HG03066 (cell line): ENCODE results near the gene XKR7.

Source experiments
- ATAC-seq: cut with Tn5 transposase; IDR thresholded peaks from one replicate; pipeline ENCODE4 v1.9.1; 2021; ENCODE audit warnings: low read depth; ENCODE audit not compliant: unreplicated experiment

The XKR7 gene

DNA sequence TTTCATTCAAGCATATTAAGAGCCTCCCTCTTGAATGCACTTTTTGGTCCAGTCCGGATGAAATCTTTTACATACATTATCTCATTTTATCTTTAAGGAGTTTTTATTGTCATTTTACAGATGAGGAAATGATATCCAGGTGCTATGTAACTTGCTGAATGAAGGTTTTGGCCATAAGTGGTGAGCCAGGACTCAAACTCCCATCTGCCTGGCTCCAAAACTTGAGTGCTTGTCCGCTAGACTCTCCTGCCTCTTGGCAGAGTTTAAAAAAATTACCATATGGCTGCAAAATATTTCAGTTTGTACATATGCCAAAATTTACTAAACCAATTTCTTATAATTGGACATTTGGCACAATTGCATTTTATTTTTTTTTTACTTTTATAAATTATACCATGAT lies 28.3 kb upstream of the XKR7 start:
- ATAC-seq, result no peak

DNA sequence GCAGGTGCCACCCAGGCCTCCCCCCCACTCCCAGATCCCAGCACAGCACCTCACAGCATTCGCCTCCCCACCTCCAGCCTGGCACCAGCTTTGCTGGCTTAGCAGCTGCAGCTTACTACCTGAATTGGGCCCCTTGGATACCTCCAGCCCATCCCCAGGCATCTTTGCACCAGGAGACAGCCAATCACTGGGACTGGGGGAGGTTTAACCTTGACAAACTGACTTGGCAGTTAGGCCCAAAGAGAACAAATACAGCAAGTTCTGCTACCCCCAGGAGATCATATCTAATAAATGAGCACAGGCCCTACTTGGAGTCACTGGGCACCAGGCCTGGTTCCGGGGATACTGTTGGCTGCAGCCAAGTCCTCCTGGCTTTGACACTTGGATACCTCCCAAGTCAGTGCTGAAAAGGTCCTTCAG lies 24.9 kb upstream of the XKR7 start:
- ATAC-seq, result no peak

DNA sequence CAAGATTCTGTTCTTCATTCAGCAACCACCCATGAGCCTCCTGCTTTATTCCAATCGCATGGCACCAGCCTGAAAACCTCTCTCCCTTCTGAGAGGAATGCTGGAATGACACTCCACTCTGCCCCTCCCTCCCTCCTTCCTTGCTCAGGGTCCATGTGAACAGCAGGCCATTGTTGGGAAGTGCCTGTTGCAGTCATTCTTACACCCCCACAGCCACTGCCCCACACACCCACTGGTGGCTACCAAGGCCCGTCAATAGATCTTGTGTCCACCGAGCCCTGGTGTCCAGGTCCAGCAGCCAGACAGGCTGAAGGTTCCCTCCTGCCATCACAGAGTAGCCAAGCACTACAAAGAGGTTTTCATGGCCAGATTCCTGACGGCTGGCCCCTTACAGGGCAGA lies 22.6 kb upstream of the XKR7 start:
- ATAC-seq, result no peak

DNA sequence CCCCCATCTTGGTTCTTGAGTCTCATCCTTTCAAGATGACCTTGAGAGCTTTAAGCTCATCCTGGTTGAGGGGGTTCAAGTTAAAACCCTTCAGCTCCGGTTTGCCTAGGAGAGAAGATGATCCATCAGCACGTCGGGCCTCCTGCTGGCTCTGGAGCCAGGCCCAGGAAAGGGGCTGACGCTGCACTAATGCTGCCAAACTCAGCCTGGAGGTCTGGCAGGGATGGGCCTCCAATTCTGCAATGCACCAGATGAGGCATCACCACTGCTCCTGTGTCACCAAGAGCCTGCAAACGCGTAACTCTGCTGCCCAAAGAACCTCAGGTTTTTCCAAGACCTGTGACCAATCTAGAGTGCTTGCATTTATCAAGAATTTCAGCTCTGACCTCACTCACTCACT lies 22.2 kb upstream of the XKR7 start:
- no peak for ATAC-seq

DNA sequence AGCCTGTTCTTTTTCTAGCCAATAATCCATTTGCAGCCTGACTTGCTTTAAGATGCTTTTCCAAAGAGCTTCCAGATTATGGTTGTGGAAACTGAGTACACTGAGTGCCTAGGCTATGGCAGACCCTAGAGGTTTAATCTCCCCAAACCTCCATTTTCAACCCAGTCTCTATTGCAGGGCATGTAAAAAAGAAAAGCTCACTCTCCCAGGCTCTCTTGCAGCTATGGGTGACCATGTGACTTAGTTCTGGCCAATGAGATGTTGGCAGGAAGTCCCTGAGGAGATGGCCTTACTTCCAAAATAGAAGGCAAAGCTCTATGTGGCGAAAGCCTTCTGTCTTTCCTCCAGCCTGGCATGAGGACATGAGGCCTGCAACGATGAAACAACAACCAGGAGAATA lies 19.9 kb upstream of the XKR7 start:
- no peak for ATAC-seq

DNA sequence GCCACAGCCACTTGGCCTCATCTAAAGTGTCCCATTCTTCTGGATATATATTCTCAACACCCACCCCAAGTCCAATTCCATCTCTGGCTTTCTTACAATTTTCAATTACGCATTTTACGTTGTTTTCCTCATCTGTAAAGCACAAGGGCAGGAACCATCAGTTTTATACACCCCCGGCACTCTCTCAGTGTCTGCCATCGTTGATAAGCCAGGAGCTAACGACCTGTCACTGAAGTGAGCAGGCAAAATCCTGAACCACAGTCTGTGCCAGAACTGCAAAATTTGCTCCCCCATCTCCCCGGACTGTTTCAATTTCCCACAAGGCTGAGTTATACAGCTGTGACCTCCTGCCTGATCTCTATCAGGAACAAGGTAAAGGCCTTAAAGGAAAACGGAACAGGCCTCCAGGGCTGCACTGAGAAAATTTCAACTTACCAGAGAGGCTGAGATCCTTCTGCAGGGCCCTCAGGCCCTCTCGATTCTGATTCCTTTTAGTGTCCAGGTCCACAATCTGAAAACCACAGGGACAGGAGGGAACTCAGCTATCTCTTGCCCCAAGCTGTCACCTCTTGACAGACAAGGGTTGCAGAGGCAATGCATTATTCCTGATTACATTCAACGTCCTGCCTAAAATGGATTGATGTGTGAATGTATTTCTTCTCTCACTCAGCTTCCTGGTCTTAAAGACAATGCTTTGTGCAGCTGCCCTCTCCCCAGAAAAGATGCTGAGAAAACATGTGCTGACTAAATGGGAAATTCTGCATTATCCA lies 17.9 kb upstream of the XKR7 start:
- ATAC-seq, result no peak

DNA sequence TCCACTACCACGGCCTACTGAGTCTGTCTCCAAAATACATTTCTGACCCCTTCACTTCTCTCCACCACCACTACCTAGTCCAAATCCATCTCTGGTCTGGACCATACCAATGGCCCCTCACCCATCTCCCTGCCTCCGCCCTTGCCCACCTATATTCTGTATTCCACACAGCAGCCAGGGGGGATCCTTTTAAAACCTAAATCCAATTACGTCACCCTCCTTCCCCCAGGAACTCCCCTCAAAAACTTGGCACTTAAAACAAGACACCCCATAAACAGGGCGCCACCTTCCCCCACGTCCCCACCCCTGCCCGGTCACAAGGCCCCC lies 16.8 kb upstream of the XKR7 start:
- ATAC-seq, result no peak

DNA sequence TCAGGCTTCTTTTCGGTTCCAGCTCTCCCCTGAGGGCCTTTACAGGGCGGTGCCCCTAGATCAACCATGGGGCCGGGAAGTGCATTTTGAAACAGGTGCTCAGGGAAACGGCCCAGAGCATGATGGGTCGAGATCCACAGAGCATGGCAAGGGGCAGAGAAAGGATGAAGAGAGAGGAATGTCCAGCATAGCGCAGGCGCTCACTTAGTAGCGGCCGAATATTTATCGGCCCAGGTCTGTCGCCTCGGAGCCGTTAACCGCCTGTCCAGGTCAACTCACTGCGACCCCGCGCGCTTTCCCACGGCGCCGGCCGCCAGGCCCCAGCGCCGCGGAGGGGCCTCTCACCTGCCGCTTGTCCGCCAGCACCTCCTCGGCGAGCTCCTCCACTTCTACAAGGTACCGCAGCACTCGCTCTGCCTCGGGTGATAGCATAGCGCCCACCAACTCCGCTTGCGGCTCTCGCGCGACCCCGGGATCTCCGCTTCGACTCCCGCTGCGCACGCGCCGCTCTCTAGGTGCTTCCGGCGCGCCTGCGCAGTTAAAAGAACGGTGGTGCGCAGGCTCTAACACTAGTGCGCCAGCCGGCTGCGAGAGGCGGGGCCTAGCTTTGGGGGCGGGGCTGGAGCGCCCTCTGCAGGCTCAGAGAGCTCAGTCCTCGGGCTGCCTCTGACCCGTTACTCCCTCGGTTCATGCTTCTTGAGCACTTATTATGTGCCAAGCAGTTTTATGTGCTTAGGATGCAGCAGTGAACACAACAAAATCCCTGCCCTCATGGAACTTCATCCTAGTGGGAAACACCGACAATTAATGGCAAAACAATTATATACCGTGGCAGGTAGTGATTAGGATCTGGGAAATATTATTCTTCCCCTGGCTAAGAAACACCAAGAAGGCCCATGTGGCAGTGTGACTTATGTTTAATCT lies 16.2 kb upstream of the XKR7 start, which contains the start of gene PDRG1:
PDRG1 (minus strand) TSS at position 517 of the 924 bp plus-strand sequence; CDS start at position 432, 85 bp downstream.
- peak; percentile 89 for ATAC-seq

DNA sequence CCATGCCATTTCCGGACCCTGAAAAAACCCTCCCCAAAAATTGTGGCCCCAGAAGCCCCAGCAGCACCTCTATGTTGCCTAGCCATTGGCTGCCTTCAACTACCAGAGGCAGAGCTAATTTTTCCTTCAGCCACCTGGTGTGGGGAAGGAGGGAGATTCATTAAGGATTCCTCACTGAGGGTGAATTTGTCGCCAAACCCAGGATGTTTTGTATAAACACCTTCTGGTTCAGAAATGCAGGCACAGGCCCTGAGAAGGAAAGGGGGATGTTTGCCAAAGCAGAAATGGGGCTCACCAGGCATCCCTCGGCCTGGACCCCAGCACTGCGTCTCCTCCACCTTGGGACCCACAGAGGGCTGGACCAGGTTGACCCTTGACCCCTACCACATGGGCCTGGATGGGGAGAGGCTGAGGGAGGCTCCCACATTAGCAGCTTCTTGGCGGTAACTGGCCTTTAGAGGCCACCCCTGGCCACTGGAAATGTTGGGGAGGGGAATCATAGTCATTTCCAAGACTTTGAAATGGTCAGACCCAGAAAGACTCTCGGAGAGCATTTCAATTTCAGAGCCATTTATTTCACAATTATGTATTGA lies 14.3 kb upstream of the XKR7 start:
- no peak for ATAC-seq

DNA sequence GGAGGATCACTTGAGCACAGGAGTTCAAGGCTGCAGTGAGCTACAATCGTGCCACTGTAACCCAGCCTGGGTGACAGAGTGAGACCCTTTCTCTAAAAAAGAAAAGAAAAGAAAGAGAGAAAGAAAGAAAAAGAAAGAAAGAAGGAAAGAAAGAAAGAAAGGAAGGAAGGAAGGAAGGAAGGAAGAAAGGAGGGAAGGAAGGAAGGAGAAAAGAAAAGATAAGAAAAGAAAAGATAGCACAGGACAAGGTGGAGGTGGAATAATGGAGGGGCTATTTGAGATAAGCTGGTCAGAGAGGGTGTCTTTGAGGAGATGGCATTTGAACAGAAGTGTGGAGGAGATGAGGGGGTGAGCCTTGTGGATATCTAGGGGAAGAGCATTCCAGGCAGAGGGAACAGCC lies 13.5 kb upstream of the XKR7 start:
- no peak for ATAC-seq

DNA sequence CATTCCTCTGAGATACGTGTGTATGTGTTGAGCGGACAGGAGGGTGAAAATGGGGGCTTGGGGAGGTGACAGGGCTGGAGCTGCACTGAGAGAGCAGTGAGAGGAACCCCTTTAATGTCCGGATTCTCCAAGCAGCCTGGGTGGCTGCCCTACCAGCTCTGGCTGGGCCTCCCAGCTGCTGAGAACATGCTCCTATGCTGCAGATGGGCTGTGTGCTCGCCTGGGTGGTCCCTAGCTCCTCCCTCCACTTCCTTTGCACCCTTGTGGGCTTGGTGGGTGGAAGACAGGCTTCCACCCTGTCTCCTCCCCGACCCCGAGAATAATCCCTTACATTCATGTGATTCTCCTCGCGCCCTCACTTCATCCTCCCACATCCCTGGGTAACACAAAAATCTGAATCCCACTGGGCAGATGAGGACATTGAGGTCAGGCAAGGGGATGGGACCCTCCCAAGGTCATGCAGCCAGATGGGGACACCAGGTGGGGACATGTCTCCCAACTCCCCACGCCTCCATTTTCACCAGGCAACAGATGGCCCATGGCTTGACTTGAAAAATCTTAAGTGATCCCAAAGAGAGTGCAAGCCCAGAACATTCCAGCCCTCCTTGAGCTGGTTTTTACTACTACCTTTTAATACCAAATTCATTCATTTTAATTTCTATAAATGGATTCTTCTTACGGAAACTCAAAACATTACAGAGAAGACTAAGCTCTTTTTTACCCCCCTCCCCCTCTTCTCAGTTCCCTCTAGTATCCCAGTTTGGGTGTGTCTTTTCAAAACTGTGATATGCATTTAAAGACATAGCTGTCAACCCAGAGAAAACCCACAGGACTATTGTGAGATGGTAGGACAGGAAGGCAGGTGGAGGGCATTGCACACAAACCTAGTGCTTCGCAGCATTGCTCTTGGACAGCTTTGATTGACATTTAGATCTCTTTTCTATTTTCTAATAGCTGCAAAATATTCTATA lies 11.1 kb upstream of the XKR7 start:
- no peak for ATAC-seq

DNA sequence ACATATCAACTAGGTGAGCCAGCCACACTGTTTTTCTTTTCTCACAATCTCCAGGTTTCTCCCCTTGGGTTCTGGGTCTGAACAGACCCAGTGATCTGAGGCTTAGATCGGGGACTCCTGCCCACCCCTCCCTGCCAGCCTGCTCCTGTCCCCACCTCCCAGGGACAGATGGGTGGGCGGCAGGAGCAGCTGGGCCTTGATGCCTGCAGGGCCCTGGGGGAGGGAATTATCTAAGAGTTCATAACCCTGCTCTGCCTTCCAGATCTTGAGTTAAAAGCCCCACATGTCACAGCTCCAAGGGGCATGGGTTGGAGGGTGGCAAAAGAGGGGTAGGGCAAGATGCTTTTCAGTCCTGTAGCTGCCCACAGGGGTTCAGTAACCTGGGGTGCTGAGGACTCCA lies 5.2 kb upstream of the XKR7 start:
- ATAC-seq, result no peak

DNA sequence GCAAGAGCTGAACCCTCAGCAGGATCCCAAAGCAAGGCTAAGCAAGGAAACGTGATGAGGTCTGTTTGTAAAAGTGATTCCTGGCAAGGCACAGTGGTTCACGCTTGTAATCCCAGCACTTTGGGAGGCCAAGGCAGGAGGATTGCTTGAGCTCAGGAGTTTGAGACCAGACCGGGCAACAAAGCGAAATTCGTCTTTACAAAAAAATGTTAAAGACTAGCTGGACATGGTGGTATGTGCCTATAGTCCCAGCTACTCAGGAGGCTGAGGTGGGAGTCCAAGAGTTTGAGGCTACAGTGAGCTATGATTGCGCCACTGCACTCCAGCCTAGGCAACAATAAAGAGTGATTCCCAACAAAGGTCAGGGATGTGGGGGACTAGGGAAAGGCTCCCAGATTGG lies 4.1 kb upstream of the XKR7 start:
- ATAC-seq, result no peak

DNA sequence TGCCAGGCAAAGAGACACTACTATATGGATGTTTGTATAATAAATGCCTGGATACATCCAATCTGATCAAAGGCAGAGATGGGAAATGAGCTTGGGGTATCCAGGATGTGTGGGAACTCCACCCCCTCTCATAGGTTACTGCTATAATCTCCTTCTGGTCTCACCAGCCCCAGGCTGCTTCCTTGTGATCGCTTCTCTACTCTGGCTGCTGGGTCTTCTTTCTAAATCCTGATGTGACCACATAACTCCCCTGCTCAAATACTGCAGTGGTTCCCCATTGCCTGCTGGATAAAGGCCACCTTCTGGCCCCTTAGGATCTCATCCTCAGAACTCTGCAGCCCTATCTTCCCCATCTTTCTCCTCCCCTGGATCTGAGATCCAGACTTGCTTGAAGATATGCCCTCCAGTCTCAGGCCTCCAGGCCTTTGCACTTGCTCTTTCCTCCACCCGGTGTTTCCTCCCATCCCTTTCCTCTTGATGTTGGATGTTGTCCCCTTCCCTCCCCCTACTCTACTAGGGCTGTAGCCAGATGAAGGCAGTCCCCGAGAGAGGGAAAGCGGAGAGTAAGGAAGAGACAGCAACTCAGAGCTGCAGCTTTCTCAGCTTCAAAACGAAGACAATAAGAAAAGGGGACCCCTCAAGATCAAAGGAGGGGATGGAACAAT lies 828 bp upstream of the XKR7 start:
- ATAC-seq, result no peak

DNA sequence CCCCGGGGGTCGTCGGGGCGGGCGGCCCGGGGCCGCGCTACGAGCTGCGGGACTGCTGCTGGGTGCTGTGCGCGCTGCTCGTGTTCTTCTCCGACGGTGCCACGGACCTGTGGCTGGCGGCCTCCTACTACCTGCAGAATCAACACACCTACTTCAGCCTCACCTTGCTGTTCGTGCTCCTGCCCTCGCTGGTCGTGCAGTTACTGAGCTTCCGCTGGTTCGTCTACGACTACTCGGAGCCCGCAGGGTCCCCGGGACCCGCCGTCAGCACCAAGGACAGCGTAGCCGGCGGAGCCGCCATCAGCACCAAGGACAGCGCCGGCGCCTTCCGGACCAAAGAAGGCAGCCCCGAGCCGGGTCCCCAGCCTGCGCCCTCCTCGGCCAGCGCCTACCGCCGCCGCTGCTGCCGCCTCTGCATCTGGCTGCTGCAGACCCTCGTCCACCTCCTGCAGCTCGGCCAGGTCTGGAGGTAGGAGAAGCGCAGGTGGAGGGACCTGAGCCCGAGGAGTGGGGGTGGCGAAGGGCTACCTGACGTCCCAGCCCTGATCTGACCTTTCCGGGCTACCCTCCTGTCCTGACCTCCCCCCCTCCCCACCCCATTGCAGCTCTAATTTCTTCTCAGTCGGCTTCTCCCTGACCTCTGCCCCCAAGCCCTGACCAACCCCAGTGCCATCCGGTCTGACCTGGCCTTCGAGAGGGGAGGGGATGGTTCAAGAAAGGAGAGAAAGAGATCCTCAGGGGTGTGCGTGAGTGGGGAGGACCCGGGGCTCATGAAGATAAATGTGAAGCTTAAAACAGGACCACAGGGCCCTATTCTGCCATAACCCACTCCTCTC lies 558 bp downstream of the XKR7 start:
- ATAC-seq, result no peak

DNA sequence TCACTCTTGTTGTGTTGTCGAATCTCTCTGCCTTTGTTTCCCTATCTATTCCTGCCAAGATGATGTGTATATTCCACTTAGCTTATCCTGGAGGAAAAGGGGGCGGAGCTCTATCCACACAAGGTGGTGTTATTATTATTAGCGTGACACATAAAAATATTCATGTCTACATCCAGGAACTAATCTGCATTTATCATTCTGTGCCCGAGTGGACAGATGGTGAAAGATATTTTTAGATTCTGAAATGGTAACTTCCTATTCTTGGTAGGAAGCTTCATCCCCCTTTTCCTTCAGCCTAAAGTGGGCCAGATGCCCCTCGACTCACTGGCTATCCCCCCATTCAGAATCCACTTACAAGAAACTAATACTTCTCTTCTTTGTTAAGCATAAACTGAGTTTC lies 2.0 kb downstream of the XKR7 start:
- ATAC-seq, result no peak

DNA sequence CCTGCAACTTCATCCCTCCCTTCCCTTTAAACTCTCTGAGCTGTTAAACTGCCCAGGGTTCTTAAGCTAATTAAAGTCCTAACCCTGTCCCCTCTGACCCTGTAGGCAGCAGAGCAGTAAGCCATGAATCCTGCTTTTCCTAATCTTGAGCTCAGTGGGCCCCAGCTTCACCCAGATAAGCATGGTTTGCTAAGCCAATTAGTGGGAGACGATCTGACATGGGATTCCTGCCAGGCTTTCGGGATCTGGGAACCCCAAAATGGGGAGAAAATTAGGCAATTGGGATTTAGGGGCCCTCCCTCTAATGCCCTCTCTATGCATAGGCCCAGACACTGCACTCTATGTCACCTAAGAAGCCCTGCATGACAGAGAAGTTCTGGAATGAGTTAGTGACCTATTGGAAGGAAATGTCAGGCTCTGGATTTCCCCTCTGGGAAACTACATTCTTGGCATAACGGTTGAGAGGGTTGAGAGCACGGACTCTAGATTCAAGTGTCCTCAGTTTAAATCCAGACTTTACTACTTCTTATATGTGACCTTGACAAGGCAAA lies 4.6 kb downstream of the XKR7 start:
- no peak for ATAC-seq

DNA sequence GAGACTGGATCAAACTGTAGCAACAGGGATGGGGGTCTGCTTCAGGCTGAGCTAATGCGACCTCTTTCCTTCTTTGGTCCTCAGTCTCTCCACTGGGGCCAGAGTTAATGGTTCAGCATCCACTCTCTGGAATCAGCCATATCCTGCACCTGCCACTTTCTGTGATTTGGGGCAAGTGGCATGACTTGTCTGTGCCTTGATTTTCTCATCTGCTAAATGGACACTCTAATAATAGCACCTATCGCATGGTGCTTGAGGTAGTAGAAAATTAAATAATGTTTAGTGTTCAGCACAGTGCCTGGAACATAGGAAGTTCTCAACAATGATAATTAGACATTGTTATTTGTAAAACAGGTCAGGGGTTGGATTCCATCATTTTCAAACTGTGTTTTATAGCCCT lies 6.3 kb downstream of the XKR7 start:
- ATAC-seq, result no peak
